ENCODE results near the gene KCNJ3.

DNA sequence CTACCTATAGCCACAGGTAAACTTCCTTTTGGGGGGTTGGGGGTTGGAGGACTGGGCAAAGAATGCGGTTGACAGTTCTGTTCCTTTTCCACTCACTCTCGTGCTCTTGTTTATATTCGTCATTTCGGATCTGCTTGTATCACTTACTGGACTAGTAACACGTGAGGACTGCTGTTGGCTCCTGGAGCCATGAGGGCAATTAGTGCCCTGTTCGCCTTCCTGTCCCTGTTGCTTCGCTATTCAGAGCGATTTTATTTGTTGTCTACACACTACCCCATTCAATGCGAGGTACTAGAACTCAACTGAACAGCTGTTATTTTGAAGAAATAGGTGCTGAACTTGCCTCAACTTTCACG lies 1.1 kb downstream of the KCNJ3 start:
- TF ChIP-seq, protein P1, sequence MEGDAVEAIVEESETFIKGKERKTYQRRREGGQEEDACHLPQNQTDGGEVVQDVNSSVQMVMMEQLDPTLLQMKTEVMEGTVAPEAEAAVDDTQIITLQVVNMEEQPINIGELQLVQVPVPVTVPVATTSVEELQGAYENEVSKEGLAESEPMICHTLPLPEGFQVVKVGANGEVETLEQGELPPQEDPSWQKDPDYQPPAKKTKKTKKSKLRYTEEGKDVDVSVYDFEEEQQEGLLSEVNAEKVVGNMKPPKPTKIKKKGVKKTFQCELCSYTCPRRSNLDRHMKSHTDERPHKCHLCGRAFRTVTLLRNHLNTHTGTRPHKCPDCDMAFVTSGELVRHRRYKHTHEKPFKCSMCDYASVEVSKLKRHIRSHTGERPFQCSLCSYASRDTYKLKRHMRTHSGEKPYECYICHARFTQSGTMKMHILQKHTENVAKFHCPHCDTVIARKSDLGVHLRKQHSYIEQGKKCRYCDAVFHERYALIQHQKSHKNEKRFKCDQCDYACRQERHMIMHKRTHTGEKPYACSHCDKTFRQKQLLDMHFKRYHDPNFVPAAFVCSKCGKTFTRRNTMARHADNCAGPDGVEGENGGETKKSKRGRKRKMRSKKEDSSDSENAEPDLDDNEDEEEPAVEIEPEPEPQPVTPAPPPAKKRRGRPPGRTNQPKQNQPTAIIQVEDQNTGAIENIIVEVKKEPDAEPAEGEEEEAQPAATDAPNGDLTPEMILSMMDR (conservative IDR thresholded peaks at IDR 0.05 in 1 of 2, IDR thresholded peaks at IDR 0.05 in 1 of 2; ENCODE audit: low read depth in 1 of 2, low read length in 2 of 2): no peak
- TF ChIP-seq EZH2 (IDR thresholded peaks at IDR 0.05; ENCODE audit: low read length, missing control alignments): no peak

All from fibroblast of lung (primary cell).